Measurements from ENCODE around the gene NPHP4.
A peak's percentile ranks its signal among the peaks of the same experiment; 100 is the strongest.
"Not testable (repeated sequence)": the region's sequence is repeated elsewhere in the genome, so short reads cannot be mapped to it uniquely, and the experiment has no call there.

Gene NPHP4

DNA sequence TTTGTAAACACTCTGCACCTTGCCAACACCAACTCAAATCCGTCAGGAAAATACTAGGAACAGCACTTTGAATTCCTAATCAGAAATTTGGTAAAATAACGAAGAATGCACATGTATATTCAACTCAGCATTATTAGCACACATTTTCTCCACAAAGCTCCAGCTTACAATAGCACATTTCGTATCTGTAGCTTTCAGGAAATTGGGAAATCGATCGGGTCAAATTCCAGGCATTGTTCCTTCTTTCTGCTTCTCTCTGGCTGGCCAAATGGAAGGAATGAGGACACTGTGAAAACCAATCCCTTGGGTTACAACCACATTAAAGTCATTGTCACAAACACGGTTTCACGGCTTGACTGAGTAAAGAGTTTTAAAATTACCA, 58.6 kb downstream of the NPHP4 start:
- Histone ChIP-seq H3K9ac (ENCODE audit: low read length) (peak overlapping the region; percentile 49), H3K27me3 (replicated peaks; ENCODE audit: control insufficient read depth, insufficient read depth, low read length) (no peaks in the 10 kb centered on the region), H3K4me3 (ENCODE audit: low read length) (peak overlapping the region; percentile 24), H3K9me3 (ENCODE audit: control insufficient read depth, low read length) (no peaks in the 10 kb centered on the region), H3K4me1 (ENCODE audit: control insufficient read depth, insufficient read depth, low read length) (peaks cover 27% of the 10 kb centered on the region), H3K36me3 (ENCODE audit: control insufficient read depth, insufficient read depth, low read length, severe bottlenecking) (peaks cover 6% of the 10 kb centered on the region)
- DNase-seq (ENCODE audit: low read depth): peak; percentile 62

DNA sequence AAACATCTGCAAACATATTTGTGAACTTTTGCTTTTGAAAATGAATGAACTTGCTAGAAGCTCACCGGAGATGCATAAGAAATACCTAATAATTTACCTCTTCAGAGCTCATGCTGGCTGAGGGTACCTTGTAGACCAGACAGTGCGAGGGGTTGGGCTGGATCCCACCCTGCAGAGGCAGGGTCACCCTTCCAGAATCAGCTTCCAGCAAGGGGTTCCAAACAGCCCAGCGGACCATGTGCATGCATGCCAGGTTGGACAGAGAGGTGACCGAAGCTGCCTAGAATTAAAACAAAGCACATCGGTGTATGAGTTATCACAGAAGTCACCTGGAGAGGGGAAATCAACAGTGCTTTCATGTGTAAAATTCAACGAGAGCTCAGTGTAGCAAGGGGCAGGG, 59.2 kb downstream of the NPHP4 start:
- Histone ChIP-seq H3K36me3 (ENCODE audit: control insufficient read depth, insufficient read depth, low read length, severe bottlenecking) (peaks cover 6% of the 10 kb centered on the region), H3K9ac (ENCODE audit: low read length) (peak overlapping the region; percentile 49), H3K4me1 (ENCODE audit: control insufficient read depth, insufficient read depth, low read length) (peaks cover 27% of the 10 kb centered on the region), H3K27me3 (replicated peaks; ENCODE audit: control insufficient read depth, insufficient read depth, low read length) (no peaks in the 10 kb centered on the region), H3K4me3 (ENCODE audit: low read length) (peak overlapping the region; percentile 16), H3K9me3 (ENCODE audit: control insufficient read depth, low read length) (no peaks in the 10 kb centered on the region)
- no peak for DNase-seq (ENCODE audit: low read depth)

DNA sequence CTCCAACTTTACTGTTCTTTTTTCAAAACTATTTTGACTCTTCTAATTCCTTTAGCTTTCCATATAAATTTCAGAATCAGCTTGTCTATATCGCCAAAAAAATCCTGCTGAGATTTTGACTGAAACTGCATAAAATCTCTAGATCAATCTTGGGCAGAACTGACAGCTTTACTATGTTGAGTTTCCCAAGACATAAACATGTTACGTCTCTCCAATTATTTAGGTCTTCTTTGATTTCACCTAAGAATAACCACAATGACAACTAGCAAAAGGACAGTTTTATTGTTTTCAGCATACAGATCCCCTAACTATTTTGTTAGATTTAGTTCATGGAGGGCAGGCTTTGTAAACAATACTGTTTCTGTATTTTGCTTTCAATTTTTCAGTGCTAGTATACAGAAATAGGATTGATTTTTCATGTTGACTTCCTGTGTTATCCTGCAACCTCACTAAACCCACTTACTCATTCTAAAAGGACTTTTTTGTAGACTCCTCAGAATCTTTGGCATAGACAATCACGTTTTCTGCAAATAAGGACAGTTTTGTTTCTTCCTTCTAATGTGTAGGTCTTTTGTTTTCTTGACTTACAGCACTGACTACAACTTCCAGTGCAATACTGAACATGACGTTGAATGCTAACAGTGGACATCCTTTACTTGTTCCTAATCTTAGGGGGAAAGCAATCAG, 63.4 kb downstream of the NPHP4 start:
- H3K9me3 ChIP-seq (ENCODE audit: control insufficient read depth, low read length): no peaks in the 10 kb centered on the region
- no peak overlapping the region for H3K4me3 ChIP-seq (ENCODE audit: low read length)
- peaks cover 11% of the 10 kb centered on the region for H3K36me3 ChIP-seq (ENCODE audit: control insufficient read depth, insufficient read depth, low read length, severe bottlenecking)
- peaks cover 12% of the 10 kb centered on the region for H3K4me1 ChIP-seq (ENCODE audit: control insufficient read depth, insufficient read depth, low read length)
- H3K27me3 ChIP-seq (replicated peaks; ENCODE audit: control insufficient read depth, insufficient read depth, low read length): no peaks in the 10 kb centered on the region
- no peak for DNase-seq (ENCODE audit: low read depth)
- H3K9ac ChIP-seq (ENCODE audit: low read length): no peak overlapping the region

DNA sequence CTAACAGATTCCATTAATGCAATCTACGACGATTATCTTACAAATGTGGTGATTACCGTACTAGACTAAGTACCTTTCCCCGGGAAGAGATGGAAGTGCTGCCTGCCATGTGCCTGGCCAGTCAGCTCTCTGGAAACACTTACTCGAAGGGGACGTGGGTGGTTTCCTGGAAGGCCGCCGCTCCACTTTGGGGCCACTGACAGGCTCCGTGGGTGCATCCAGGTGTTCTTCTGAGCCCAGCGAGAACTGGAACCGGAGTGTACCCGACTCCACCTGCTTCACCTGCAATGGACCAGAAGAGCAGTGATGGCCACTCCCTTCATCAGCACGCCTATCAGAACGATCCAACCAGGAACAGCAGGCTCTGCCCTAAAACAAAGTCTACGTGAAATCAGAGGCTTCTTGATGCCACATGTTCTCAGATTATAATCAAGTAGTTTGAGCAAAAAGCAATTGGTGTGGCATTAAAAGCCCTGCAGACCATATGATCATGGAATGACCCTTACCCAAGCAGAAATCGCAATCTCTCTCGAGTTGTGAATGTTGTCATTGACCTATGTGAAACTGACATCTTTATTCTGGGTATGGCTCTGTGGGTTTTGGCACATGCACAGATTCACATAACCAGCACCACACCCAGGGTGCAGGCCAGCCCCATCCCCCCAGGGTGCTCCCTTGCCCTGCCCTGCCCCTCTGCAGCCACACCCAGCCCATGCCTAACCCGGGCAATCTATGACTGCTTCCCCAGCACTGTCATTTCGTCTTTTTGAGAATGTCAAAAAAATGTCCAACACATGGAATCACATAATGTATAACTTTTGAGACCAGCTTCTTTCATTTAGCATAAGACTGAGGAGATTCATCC, 64.5 kb downstream of the NPHP4 start:
- Histone ChIP-seq H3K9ac (ENCODE audit: low read length) (no peak overlapping the region), H3K36me3 (ENCODE audit: control insufficient read depth, insufficient read depth, low read length, severe bottlenecking) (peaks cover 11% of the 10 kb centered on the region), H3K9me3 (ENCODE audit: control insufficient read depth, low read length) (no peaks in the 10 kb centered on the region), H3K4me3 (ENCODE audit: low read length) (no peak overlapping the region), H3K27me3 (replicated peaks; ENCODE audit: control insufficient read depth, insufficient read depth, low read length) (no peaks in the 10 kb centered on the region), H3K4me1 (ENCODE audit: control insufficient read depth, insufficient read depth, low read length) (peaks cover 8% of the 10 kb centered on the region)
- no peak for DNase-seq (ENCODE audit: low read depth)

DNA sequence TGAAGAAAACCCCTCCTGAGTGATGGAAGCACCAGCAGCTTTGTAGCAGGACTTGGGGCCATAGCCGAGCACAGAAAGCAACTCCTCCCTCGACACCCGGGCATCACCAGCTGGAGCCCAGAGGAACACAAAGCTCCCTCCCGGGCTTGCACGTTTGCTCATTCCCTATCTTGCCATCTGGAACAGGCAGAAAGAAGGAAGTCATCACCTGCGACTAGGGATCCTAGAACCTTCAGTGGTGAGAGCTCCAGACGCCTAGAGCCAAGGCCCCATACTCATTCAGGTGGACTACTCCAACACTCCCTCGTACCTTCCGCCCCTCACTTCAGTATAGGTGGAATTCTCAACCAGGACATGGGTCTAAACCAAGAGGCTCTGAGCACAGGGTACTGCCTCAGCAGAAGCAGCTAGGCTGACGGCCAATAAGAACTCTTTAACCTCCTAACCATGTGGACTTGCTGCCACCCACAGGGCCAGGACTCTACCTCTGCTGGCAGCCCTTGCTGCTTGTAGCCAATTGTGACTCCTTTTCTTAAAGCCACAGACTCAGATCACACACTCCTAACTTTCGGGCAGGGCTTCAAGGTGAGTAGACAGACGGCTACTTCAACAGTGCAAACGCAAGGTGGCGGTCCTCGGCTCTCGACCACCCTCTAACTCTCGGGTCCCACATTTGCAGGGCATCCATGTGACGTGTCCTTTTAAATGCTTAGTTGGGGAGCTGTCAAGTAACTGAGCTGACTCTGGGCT, 65.4 kb downstream of the NPHP4 start:
- H3K9me3 ChIP-seq (ENCODE audit: control insufficient read depth, low read length): no peaks in the 10 kb centered on the region
- DNase-seq (ENCODE audit: low read depth): no peak
- no peak overlapping the region for H3K4me3 ChIP-seq (ENCODE audit: low read length)
- H3K9ac ChIP-seq (ENCODE audit: low read length): no peak overlapping the region
- H3K4me1 ChIP-seq (ENCODE audit: control insufficient read depth, insufficient read depth, low read length): peaks cover 8% of the 10 kb centered on the region
- H3K36me3 ChIP-seq (ENCODE audit: control insufficient read depth, insufficient read depth, low read length, severe bottlenecking): peaks cover 11% of the 10 kb centered on the region
- no peaks in the 10 kb centered on the region for H3K27me3 ChIP-seq (replicated peaks; ENCODE audit: control insufficient read depth, insufficient read depth, low read length)

DNA sequence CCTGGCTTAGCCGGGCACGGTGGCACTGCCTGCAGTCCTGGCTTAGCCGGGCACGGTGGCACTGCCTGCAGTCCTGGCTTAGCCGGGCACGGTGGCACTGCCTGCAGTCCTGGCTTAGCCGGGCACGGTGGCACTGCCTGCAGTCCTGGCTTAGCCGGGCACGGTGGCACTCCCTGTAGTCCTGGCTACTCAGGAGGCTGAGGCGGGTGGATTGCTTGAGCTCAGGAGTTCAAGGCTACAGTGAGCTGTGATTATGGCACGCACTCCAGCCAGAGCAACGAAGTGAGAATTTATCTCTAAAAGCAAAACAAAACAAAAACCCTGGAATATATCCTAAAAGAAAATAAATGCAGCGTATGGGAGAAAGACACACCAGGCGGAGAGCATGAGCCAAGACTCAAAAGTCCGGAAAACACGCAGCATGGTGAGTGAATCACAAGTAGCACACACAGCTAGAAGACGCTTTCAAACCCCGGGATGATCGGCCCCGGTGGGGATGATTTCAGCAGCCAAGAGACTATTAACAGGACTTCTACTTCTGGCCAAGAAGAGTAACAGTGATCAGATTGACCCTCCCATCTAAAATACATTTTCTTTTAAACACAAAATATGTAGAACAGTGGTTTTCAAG, 69.4 kb downstream of the NPHP4 start:
- H3K36me3 ChIP-seq (ENCODE audit: control insufficient read depth, insufficient read depth, low read length, severe bottlenecking): not testable (repeated sequence)
- H3K9ac ChIP-seq (ENCODE audit: low read length): peak overlapping the region; percentile 27

DNA sequence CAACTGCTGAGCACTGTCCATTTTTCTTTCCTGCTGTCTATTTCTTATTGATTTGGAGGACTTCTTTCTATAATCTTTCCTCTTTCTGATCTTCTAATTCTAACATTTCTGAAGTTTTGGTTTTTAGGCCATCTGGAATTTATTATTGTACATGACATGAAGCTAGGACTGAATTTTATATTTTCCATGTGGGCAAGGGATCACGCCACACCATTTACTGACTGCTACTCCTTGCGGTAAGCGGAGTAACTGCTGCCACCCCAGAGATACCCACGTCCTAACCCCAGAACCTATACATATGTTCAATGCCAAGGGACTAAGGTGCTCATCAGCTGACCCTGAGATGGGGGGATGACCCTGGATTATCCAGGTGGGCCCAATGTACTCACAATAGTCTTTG, 70.6 kb downstream of the NPHP4 start:
- Histone ChIP-seq H3K4me3 (ENCODE audit: low read length) (no peak overlapping the region), H3K9me3 (ENCODE audit: control insufficient read depth, low read length) (no peaks in the 10 kb centered on the region), H3K9ac (ENCODE audit: low read length) (no peak overlapping the region), H3K4me1 (ENCODE audit: control insufficient read depth, insufficient read depth, low read length) (peaks cover 11% of the 10 kb centered on the region), H3K36me3 (ENCODE audit: control insufficient read depth, insufficient read depth, low read length, severe bottlenecking) (peaks cover 2% of the 10 kb centered on the region), H3K27me3 (replicated peaks; ENCODE audit: control insufficient read depth, insufficient read depth, low read length) (no peaks in the 10 kb centered on the region)
- no peak for DNase-seq (ENCODE audit: low read depth)

More for the DNA sequence above, 69.4 kb downstream of the NPHP4 start:
- H3K4me3 ChIP-seq (ENCODE audit: low read length); H3K27me3 ChIP-seq (replicated peaks; ENCODE audit: control insufficient read depth, insufficient read depth, low read length); H3K9me3 ChIP-seq (ENCODE audit: control insufficient read depth, low read length); DNase-seq (ENCODE audit: low read depth): not testable (repeated sequence)
- peaks cover 11% of the 10 kb centered on the region for H3K4me1 ChIP-seq (ENCODE audit: control insufficient read depth, insufficient read depth, low read length)

DNA sequence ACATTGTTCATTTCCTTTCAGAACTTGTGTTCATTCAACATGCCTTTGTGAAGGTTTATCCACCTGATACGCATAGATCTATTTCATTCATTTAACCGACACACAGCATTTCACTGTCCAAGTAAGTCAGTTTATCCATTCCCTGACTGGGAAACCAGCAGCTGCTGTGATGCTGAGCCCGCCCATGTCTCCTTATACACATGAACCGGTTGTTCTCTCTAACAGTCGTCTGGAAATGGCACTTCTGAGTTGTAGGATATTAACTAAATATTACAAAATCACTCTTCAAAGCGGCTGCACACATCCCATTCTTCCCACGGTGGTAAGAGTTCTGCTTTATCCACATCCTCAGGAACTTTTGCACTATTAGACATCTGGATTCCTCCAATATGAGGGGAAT, 71.1 kb downstream of the NPHP4 start:
- peaks cover 11% of the 10 kb centered on the region for H3K4me1 ChIP-seq (ENCODE audit: control insufficient read depth, insufficient read depth, low read length)
- H3K27me3 ChIP-seq (replicated peaks; ENCODE audit: control insufficient read depth, insufficient read depth, low read length): no peaks in the 10 kb centered on the region
- no peaks in the 10 kb centered on the region for H3K9me3 ChIP-seq (ENCODE audit: control insufficient read depth, low read length)
- H3K36me3 ChIP-seq (ENCODE audit: control insufficient read depth, insufficient read depth, low read length, severe bottlenecking): no peaks in the 10 kb centered on the region
- H3K4me3 ChIP-seq (ENCODE audit: low read length): no peak overlapping the region
- DNase-seq (ENCODE audit: low read depth): no peak
- H3K9ac ChIP-seq (ENCODE audit: low read length): no peak overlapping the region

DNA sequence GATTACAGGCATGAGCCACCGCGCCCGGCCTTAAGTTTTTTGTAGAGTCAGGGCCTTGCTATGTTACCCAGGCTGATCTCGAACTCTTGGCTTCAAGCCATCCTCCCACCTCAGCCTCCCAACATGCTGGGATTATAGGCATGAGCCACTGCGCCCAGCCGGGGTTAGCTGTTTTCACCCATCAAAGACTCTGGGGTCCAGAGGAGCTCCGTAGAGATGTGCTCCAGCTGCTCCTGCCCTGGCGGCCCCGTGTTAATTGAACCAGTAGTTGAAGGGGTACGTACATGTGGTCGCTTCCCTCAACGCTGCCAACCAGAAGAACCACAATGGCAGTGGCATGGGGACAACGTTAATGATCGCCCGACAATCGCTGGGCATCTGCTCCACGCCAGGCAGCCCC, 72.0 kb downstream of the NPHP4 start:
- H3K4me1 ChIP-seq (ENCODE audit: control insufficient read depth, insufficient read depth, low read length): peaks cover 17% of the 10 kb centered on the region
- H3K27me3 ChIP-seq (replicated peaks; ENCODE audit: control insufficient read depth, insufficient read depth, low read length): no peaks in the 10 kb centered on the region
- no peaks in the 10 kb centered on the region for H3K36me3 ChIP-seq (ENCODE audit: control insufficient read depth, insufficient read depth, low read length, severe bottlenecking)
- no peak overlapping the region for H3K4me3 ChIP-seq (ENCODE audit: low read length)
- H3K9me3 ChIP-seq (ENCODE audit: control insufficient read depth, low read length): no peaks in the 10 kb centered on the region
- no peak overlapping the region for H3K9ac ChIP-seq (ENCODE audit: low read length)
- DNase-seq (ENCODE audit: low read depth): no peak

DNA sequence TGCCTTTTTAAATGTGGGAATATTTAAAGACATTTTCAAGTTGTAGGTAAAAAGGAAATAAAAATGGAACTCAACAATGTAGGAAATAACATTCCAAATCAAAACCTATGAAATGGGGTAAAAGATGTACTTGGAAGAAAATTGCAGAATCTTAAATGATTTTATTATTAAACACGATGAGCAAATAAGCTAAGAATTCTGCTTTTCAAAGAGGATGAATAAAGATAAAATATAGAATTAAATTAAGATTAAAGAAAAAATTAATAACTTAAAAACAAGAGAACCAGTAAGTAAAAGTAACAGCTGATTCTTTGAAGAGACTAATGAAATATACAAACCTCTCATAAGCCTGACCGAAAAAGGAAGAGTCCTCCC, 74.0 kb downstream of the NPHP4 start:
- Histone ChIP-seq H3K4me1 (ENCODE audit: control insufficient read depth, insufficient read depth, low read length) (peaks cover 15% of the 10 kb centered on the region), H3K9me3 (ENCODE audit: control insufficient read depth, low read length) (no peaks in the 10 kb centered on the region), H3K4me3 (ENCODE audit: low read length) (no peak overlapping the region), H3K27me3 (replicated peaks; ENCODE audit: control insufficient read depth, insufficient read depth, low read length) (no peaks in the 10 kb centered on the region), H3K36me3 (ENCODE audit: control insufficient read depth, insufficient read depth, low read length, severe bottlenecking) (no peaks in the 10 kb centered on the region), H3K9ac (ENCODE audit: low read length) (no peak overlapping the region)
- no peak for DNase-seq (ENCODE audit: low read depth)
